Measurements from ENCODE around the gene TSPAN9.

DNA sequence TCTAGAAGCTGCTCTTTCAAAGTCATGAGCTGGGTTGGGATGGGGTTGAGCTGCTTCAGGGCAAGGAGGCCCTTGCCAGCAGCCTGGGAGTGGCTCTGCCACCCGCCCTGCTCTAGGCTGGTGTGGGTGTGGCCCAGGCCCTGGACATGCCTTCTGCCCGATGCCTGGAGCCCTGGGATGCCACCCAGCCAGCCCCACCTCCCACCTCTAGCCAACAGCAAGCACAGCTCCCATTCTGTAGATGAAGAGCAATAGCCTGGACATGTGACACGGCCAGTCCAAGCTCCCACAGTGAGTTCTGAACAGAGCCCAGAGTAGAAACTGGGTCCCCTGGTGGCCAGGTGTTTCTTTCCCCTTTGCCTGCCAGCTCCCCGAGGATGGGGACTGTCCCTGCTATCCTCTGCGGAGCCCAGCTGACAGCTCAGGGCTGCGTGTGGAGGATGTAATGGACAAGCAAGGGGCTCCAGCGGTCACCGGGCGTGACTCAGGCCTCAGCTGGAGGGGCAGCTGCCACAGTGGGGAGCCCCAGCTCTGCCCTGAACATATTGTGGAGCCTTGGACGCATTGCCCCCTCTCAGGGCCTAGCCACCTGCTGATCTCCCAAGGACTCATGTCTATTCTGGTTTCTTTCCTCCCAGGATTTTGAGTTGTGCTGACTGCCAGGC lies 165.2 kb downstream of the TSPAN9 start:
- no peak for TF ChIP-seq POLR2A (IDR thresholded peaks at IDR 0.05)
- TF ChIP-seq CTCF (IDR thresholded peaks at IDR 0.05), result no peak

All from testis (tissue), 2 donors.